Activated T-helper 1 cell treated with anti-CD3 and anti-CD28 coated beads, Interleukin-12 subunit alpha, Interleukin-12 subunit beta, Interleukin-2, Interleukin-4 antibody, amounts not matched to agents 30 ng/mL and 10 ng/mL and 1 ng/mL, durations not matched to agents 14 hours and 24 hours and 36 hours (primary cell): Measurements from ENCODE around the gene SLC29A4. TPM values are rescaled to one million over a fixed set of nuclear protein-coding genes. Genes with fewer than 3 reads are reported as not detected.
A peak's percentile ranks its signal among the peaks of the same experiment; 100 is the strongest.
"Not testable (repeated sequence)": the region's sequence is repeated elsewhere in the genome, so short reads cannot be mapped to it uniquely, and the experiment has no call there.

Source experiments
- DNase-seq: peaks from one replicate; pipeline ENCODE4 v3.0.0; 2021; ENCODE audit warnings: low spot score
- H3K27ac Mint-ChIP-seq: one replicate; pipeline ENCODE4 v1.8.0; 2021; ENCODE audit warnings: mild to moderate bottlenecking, mixed read lengths
- H3K27me3 Mint-ChIP-seq: one replicate; pipeline ENCODE4 v1.8.0; 2022; ENCODE audit warnings: mild to moderate bottlenecking, moderate library complexity, mixed read lengths; ENCODE audit not compliant: insufficient read depth
- H3K36me3 Mint-ChIP-seq: one replicate; pipeline ENCODE4 v1.8.0; 2021; ENCODE audit warnings: low read depth, mixed read lengths
- H3K4me1 Mint-ChIP-seq: one replicate; pipeline ENCODE4 v1.8.0; 2021; ENCODE audit warnings: low read depth, mixed read lengths
- H3K4me3 Mint-ChIP-seq: one replicate; pipeline ENCODE4 v1.8.0; 2021; ENCODE audit warnings: mild to moderate bottlenecking, moderate library complexity, mixed read lengths
- H3K9me3 Mint-ChIP-seq: one replicate; pipeline ENCODE4 v1.8.0; 2021; ENCODE audit warnings: mixed read lengths
- intact Hi-C: fragments of 100-400 bp; cut with micrococcal nuclease; formaldehyde crosslinking; loops from one replicate; pipeline ENCODE4 v1.15.1; 2024
- total RNA-seq: library from RNA; stranded (reverse); gene quantifications from 2 replicates; pipeline ENCODE4 v1.2.3, GENCODE V29; 2022

The SLC29A4 gene
- total RNA-seq, 1 donor from 2014 or later: 0.29 TPM

DNA sequence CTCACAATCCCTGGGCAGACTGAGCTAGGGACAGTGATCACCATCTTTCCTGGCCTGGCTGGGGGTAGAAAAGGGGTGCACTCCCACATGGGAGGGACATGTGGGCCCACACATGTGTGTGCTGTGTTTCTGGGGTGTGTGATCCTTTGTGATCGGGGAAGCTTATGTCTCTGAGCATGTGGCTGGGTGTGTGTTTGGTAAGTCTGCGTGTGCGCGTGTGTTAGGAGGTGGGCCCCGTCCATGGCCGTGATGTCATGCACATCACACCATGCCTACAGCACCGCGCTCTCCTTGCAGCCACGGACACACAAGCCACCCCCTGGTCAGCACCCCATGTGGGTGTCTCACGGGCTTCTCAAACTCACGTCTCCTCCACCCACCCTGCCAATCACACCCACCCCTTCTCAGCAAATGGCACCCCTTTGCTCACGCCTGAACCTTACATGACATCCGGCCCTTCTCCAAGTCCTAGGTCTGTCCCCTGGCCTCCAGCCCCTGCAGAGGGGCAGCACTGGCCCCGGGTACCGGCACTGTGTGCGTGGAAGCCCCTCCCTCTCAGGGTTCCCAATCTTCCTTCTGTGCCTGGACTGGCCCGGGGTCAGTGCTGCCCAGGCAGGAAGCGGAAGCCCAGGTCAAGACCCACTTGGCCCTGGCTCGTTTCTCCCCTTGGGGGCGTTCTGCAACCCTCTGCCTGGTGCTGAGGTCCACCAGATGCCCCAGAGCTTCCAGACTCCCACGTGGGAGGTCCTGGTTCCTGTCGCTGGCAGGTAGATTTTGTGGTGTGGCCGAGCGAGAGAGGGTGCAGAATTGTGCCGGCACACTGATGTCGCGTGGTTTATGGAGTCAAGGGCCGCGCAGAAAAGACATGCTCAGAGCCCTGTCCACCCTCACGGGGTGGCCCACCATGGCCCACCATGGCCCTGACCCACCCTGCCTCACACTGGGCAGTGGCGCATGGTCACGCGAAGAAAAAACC lies 12.6 kb downstream of the SLC29A4 start:
- H3K27ac Mint-ChIP-seq: no peak overlapping the region
- intact Hi-C loops: loop anchor here (1.0 to 2.0 kb wide), 2 partner anchors 13 to 102 kb away; partner anchors contain the start of gene SLC29A4
- peaks cover 4% of the 10 kb centered on the region for H3K9me3 Mint-ChIP-seq
- no peaks in the 10 kb centered on the region for H3K36me3 Mint-ChIP-seq
- DNase-seq: no peak
- H3K27me3 Mint-ChIP-seq: peaks cover 21% of the 10 kb centered on the region
- H3K4me1 Mint-ChIP-seq: peaks cover 13% of the 10 kb centered on the region
- H3K4me3 Mint-ChIP-seq: no peak overlapping the region

DNA sequence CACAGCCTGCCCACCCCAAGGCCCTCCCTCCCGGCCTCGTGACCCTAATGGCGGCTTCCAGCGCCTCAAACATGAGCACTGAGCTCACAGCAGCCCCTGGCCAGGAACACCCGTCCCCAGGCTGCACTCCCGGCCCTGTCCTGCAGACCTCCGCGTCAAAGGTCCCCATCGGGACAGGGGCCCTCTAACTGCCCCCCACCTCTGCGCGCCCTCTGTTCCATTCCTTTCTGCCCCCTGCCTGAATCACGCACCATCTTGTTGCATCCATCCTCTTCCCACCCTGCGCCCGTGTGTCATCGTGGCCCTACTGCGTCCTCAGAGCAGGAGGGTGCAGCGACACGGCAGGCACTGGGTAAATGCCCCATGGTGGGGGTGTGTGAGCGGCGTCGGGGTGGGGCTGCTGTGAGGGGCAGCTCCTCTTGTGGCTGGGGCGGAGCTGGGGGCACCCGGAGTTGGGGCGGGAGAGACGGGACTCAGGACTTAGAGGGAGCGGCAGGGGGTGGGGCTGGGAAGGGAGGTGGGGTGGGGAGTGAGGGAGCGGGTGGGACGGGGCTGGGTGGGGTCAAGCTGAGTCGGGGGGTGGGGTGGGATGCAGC lies 13.4 kb downstream of the SLC29A4 start:
- no peak overlapping the region for H3K27ac Mint-ChIP-seq
- intact Hi-C loops: loop anchor here (1.0 to 2.0 kb wide), 2 partner anchors 13 to 101 kb away; partner anchors contain the start of gene SLC29A4

DNA sequence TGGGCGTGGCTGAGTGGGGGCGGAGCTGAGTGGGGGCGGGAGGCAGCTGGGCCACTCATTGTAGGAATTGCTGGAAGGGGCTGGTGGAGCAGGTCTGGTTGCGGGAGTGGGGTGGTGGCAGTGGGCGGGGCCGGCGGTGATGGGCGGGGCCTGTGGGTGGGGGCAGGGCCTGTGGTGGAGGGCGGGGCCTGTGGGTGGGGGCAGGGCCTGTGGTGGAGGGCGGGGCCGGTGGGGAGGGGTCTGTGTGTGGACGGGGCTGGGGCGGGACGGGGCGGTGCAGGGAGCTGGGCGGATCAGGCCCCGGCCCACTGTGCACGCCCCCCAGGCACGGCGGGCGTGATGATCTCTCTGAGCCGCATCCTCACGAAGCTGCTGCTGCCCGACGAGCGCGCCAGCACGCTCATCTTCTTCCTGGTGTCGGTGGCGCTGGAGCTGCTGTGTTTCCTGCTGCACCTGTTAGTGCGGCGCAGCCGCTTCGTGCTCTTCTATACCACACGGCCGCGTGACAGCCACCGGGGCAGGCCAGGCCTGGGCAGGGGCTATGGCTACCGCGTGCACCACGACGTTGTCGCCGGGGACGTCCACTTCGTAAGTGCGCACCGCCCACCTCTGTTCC lies 14.0 kb downstream of the SLC29A4 start:
- peak overlapping the region; percentile 34 for H3K27ac Mint-ChIP-seq
- H3K36me3 Mint-ChIP-seq: no peaks in the 10 kb centered on the region
- H3K4me3 Mint-ChIP-seq: peak overlapping the region; percentile 78
- peaks cover 13% of the 10 kb centered on the region for H3K4me1 Mint-ChIP-seq
- H3K9me3 Mint-ChIP-seq: peaks cover 4% of the 10 kb centered on the region
- intact Hi-C loops: loop anchor here (1.0 to 2.0 kb wide), 2 partner anchors 14 to 101 kb away; partner anchors contain the start of gene SLC29A4
- peaks cover 21% of the 10 kb centered on the region for H3K27me3 Mint-ChIP-seq
- peak; percentile 61 for DNase-seq

More for the DNA sequence above, 13.4 kb downstream of the SLC29A4 start:
- Mint-ChIP-seq H3K9me3 (peaks cover 4% of the 10 kb centered on the region), H3K27me3 (peaks cover 21% of the 10 kb centered on the region), H3K4me1 (peaks cover 13% of the 10 kb centered on the region), H3K36me3 (no peaks in the 10 kb centered on the region), H3K4me3 (peak overlapping the region; percentile 69)
- no peak for DNase-seq

DNA sequence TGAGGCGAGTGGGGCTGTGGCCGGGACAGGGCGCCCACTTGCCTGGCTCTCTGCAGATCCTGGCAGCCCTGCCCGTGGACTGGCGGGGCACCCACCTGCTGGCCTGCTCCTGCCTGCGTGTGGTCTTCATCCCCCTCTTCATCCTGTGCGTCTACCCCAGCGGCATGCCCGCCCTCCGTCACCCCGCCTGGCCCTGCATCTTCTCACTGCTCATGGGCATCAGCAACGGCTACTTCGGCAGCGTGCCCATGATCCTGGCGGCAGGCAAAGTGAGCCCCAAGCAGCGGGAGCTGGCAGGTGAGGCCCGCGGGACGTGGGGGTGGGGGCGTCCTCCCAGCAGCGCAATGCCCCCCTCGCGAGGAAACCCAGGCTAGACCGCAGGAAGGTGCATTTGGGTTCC lies 17.6 kb downstream of the SLC29A4 start:
- Mint-ChIP-seq H3K27ac (no peak overlapping the region), H3K36me3 (no peaks in the 10 kb centered on the region), H3K4me3 (no peak overlapping the region), H3K4me1 (peaks cover 13% of the 10 kb centered on the region), H3K27me3 (peaks cover 12% of the 10 kb centered on the region), H3K9me3 (no peaks in the 10 kb centered on the region)
- intact Hi-C loops: no loop called here
- no peak for DNase-seq

DNA sequence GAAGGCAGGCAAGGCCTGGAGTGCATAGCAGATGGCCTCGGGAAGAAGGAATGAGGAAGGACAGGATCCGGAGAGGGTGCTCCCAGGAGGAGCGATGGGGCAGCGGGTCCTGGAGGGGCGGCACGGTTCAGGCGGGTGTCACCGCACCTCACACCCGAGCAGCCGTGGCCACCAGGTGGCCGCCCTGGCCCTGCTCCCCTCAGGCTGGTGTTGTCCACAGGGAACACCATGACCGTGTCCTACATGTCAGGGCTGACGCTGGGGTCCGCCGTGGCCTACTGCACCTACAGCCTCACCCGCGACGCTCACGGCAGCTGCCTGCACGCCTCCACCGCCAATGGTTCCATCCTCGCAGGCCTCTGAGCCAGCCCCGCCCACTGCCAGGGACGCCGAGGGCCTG lies 19.8 kb downstream of the SLC29A4 start:
- no peaks in the 10 kb centered on the region for H3K9me3 Mint-ChIP-seq
- intact Hi-C loops: no loop called here
- no peak for DNase-seq
- H3K27ac Mint-ChIP-seq: no peak overlapping the region
- H3K4me3 Mint-ChIP-seq: no peak overlapping the region
- no peaks in the 10 kb centered on the region for H3K4me1 Mint-ChIP-seq
- H3K36me3 Mint-ChIP-seq: no peaks in the 10 kb centered on the region
- H3K27me3 Mint-ChIP-seq: peaks cover 3% of the 10 kb centered on the region

DNA sequence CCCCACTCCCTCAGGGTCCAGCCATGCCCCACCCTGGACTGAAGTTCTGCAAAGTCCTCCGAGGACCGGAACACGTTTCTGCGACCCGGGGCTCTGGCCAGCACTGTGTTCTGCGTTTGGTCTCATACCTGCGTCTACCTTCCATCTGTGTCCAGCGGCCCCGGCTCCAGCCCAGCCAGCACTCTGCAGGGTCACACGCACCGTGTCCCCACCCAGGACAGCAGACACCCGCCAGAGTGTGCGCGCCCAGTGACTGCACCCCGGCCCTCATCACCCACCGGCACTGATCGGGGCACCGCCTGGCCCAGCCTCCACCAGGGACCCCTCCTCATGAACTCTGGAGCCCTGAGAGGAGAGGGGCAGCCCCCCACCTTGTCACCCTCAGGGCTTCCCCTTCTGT lies 20.3 kb downstream of the SLC29A4 start:
- no peak overlapping the region for H3K4me3 Mint-ChIP-seq
- peaks cover 3% of the 10 kb centered on the region for H3K27me3 Mint-ChIP-seq
- no peaks in the 10 kb centered on the region for H3K9me3 Mint-ChIP-seq
- H3K36me3 Mint-ChIP-seq: no peaks in the 10 kb centered on the region
- no peak for DNase-seq
- no peak overlapping the region for H3K27ac Mint-ChIP-seq
- intact Hi-C loops: no loop called here
- no peaks in the 10 kb centered on the region for H3K4me1 Mint-ChIP-seq

DNA sequence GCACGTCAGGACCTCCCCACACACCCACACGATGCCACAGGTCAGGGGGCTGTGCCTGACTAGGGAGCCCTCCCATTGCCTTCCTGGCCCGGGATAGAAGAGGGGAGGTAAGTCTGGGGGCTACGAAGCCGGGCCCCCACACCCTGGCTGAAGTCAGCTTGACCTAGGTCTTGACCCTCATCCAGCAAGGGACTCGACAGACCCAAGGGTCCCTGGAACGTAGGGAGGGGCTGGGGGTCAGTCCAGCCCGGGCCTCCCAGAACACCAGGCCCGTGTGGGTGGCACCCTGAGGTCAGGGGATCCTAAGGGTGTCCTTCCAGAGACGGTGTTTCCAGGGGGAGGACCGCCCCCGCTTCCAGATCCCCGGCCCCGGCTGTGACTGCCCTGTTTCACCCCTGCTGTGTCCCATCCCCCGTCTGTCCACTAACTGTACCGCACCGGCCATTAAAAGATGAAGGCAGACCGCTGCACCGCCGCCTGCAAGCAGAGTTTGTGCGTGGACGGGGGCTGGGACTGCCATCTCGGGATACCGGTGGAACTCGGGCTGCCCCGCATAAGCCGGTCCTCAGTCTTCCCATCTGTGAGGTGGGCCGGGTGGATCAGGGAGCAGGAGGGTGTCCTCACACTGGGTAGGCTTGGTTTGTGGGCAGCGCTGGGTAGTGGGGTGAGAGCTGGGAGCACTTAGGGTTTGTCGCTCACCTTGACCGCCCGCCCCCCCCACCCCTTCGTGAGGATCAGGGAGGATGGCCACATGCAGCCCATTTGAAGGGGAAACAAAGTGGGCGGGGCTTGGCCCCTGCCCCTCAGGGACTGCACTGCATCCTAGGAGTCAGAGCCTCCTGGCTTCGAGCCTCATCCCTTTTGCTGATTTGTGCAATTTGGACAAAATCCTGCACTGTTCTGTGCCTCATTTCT lies 21.1 kb downstream of the SLC29A4 start:
- Mint-ChIP-seq H3K4me3 (no peak overlapping the region), H3K9me3 (no peaks in the 10 kb centered on the region), H3K36me3 (peaks cover 3% of the 10 kb centered on the region)

DNA sequence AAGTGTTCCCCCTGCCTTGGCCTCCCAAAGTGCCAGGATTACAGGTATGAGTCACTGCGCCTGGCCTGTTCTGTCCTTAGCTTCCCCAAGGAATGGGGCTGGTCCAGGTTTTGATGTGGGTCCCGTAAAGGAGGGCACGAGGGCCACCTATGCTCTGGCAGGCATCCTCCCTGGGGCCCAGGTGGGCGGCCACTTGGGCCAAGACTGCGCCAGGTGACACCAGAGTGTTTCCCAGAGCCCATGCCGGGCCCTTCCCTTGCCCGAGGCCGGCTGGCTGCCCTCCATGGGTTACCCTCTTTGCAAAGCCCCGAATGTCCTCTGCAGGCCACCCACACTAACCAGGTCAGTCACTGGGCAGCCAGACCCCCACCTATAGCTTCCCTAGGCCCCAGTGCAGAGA lies 22.3 kb downstream of the SLC29A4 start:
- H3K9me3 Mint-ChIP-seq, H3K4me3 Mint-ChIP-seq, H3K36me3 Mint-ChIP-seq, H3K27ac Mint-ChIP-seq, intact Hi-C loops, H3K27me3 Mint-ChIP-seq, H3K4me1 Mint-ChIP-seq, DNase-seq: not testable (repeated sequence)

More for the DNA sequence above, 21.1 kb downstream of the SLC29A4 start:
- Mint-ChIP-seq H3K27me3 (peaks cover 3% of the 10 kb centered on the region), H3K4me1 (no peaks in the 10 kb centered on the region), H3K27ac (no peak overlapping the region)
- intact Hi-C loops: no loop called here
- DNase-seq: no peak

DNA sequence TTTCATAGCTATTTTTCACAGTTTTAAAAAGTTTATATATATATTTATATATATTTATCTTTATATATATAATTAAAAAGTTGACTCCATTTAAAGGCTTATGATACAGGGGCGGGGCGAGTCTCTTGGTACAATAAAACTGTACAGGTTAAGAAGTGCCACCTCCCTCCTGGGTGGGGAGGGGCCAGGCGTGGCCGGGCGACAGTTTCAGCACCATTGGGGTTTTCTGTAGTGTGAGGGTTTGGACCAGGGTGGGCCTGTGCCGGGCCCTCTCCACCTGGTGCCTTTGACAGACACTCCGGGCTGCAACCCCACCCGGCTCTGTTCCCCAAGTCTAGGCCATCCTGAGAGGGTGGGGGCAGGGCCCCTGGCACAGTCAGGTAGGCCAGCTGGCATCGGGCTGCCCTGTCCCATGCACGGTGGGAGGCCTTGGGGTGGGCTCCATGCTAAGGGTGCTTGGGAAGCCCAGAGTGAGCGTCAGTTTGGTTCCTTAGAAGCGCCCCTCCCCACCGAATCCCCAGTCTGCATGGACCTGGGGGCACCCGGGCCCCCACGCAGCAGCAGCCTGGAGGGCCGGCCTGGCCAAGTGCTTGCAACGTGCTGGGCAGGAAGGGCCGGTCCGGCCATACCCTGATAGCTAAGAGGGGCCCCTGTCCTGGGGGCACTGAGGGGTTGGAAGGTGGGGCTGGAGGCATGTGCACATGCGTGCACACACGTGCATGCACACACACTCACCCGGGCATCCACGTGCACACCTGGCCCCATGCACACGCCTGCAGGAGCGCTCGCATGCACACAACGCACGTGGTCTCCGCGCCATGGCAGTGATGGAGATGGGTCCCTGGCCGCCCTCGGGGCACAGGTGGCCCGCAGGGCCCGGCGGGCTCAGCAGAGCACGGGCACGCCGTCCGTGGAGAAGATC lies 24.7 kb downstream of the SLC29A4 start:
- H3K27ac Mint-ChIP-seq, intact Hi-C loops, H3K9me3 Mint-ChIP-seq, H3K4me3 Mint-ChIP-seq, DNase-seq, H3K4me1 Mint-ChIP-seq, H3K27me3 Mint-ChIP-seq: not testable (repeated sequence)
- H3K36me3 Mint-ChIP-seq: peaks cover 15% of the 10 kb centered on the region

DNA sequence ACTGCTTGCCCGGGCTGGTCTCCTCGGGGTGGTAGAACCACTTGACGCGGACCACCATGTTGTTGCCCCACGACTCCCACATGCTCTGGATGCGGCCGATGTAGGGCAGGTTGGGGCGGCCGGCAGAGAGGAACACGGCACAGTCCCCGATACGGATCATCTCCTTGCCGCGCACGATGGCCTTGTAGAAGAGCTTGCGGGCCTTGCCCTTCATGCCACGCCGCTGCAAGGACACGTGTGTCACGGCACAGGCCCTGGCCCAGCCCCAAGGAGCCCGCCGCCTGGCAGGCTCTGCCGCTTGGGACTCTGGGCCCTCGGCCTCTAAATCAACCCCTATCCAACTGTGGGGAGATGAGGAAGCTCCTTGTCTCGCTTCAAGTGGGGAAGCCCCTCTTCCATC lies 26.4 kb downstream of the SLC29A4 start:
- peaks cover 15% of the 10 kb centered on the region for H3K36me3 Mint-ChIP-seq
- no peak overlapping the region for H3K4me3 Mint-ChIP-seq
- H3K9me3 Mint-ChIP-seq: no peaks in the 10 kb centered on the region
- H3K4me1 Mint-ChIP-seq: no peaks in the 10 kb centered on the region
- H3K27me3 Mint-ChIP-seq: no peaks in the 10 kb centered on the region
- no peak for DNase-seq
- intact Hi-C loops: no loop called here
- no peak overlapping the region for H3K27ac Mint-ChIP-seq

DNA sequence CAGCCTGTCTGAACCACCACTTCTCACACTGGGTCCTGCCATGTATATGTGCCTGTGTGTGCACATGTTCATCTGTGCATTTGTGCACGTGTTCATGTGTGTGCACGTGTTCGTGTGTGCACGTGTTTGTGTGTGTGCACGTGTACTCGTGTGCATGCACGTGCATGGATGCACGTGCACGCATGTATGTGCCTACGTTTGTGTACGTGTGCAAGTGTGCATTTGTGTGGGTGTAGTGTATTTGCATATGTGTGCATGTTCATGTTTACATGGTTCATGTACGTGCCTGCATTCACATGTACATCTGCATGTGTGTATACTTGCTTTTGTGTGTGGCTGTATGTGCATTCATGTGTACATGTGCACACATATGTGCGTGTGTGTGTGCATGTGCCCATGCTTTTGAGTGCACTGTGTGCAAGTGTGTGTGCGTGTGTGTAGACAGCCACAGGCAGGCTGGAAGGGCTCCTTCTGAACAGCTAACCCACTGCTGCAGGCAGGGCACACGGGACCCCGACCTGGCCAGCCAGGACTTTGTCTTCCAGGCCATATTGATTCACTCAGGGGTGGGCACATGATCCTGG lies 28.2 kb downstream of the SLC29A4 start:
- no peaks in the 10 kb centered on the region for H3K9me3 Mint-ChIP-seq
- intact Hi-C loops: no loop called here
- no peak overlapping the region for H3K27ac Mint-ChIP-seq
- DNase-seq: no peak
- no peak overlapping the region for H3K4me3 Mint-ChIP-seq
- peaks cover 18% of the 10 kb centered on the region for H3K36me3 Mint-ChIP-seq
- no peaks in the 10 kb centered on the region for H3K4me1 Mint-ChIP-seq
- H3K27me3 Mint-ChIP-seq: no peaks in the 10 kb centered on the region
